Activated B cell treated with CpG ODN at 0.5 μM for 24 hours (primary cell): ENCODE results near the gene PTGES3. TPM values are rescaled to one million over a fixed set of nuclear protein-coding genes. Genes with fewer than 3 reads are reported as not detected.

Experiments
- ATAC-seq: fragments of 200-7000 bp; cut with Tn5 transposase; one replicate; pipeline ENCODE4 v1.10.0; 2021; ENCODE audit warnings: low read depth, mild to moderate bottlenecking, moderate library complexity
- CTCF ChIA-PET: fragments of 350-600 bp; sonication (Branson Sonifier 250); formaldehyde crosslinking; loops from one replicate; lab custom pipeline; 2021; ENCODE audit warnings: antibody characterized with exemption; lab: Charles Lee
- POLR2A ChIA-PET: fragments of 350-600 bp; sonication (Branson Sonifier 250); formaldehyde crosslinking; loops from one replicate; lab custom pipeline; 2021; ENCODE audit warnings: antibody characterized with exemption; lab: Charles Lee
- DNase-seq: peaks from one replicate; pipeline ENCODE4 v3.0.0; 2022
- H3K27ac Mint-ChIP-seq: one replicate; pipeline ENCODE4 v1.8.0; 2020; ENCODE audit warnings: mixed read lengths
- H3K27me3 Mint-ChIP-seq: one replicate; pipeline ENCODE4 v1.8.0; 2021; ENCODE audit warnings: mixed read lengths
- H3K36me3 Mint-ChIP-seq: one replicate; pipeline ENCODE4 v1.8.0; 2021; ENCODE audit warnings: low read depth, mixed read lengths
- H3K4me1 Mint-ChIP-seq: one replicate; pipeline ENCODE4 v1.8.0; 2021; ENCODE audit warnings: mixed read lengths
- H3K4me3 Mint-ChIP-seq: one replicate; pipeline ENCODE4 v1.8.0; 2020; ENCODE audit warnings: mild to moderate bottlenecking, mixed read lengths
- H3K9me3 Mint-ChIP-seq: one replicate; pipeline ENCODE4 v1.8.0; 2020; ENCODE audit warnings: mixed read lengths
- CTCF ChIP-seq: fragments of 200-600 bp; IDR thresholded peaks from one replicate; pipeline ENCODE4 v1.8.0; 2022; ENCODE audit warnings: antibody characterized with exemption, mild to moderate bottlenecking
- intact Hi-C: fragments of 100-400 bp; cut with micrococcal nuclease; formaldehyde crosslinking; loops from one replicate; pipeline ENCODE4 v1.15.1; 2024
- total RNA-seq: library from RNA; stranded (reverse); gene quantifications from 2 replicates; pipeline ENCODE4 v1.2.3, GENCODE V29; 2022

Gene PTGES3
- total RNA-seq, 1 donor from 2014 or later, result 183 TPM

- ChIA-PET CTCF (no interaction called here), POLR2A (no interaction called here)
- ATAC-seq, result no peak
- intact Hi-C loops, result no loop called here
- no peak for DNase-seq
- no peaks in the 10 kb centered on the region for H3K27me3 Mint-ChIP-seq
- H3K36me3 Mint-ChIP-seq, result no peaks in the 10 kb centered on the region
- H3K27ac Mint-ChIP-seq, result no peak overlapping the region
- H3K4me1 Mint-ChIP-seq, result peaks cover under 1% of the 10 kb centered on the region
- TF ChIP-seq CTCF, result no peak
- H3K4me3 Mint-ChIP-seq, result no peak overlapping the region
- no peaks in the 10 kb centered on the region for H3K9me3 Mint-ChIP-seq
Measured at GRCh38 chr12:56695327-56696101, 7.4 kb upstream of the PTGES3 start.

- no peaks in the 10 kb centered on the region for H3K36me3 Mint-ChIP-seq
- POLR2A ChIA-PET, result interaction anchor here (0.8 kb wide), 1 partner anchor 361 kb away, joined by 8 read pairs; no protein-coding TSS in a partner anchor
Measured at GRCh38 chr12:56694161-56694560, 6.1 kb upstream of the PTGES3 start.

GRCh38 chr12:56688846-56689109 lies 694 bp upstream of the PTGES3 start:
- no peak for ATAC-seq
- ChIA-PET CTCF (interaction anchor here (1.0 to 3.7 kb wide), 4 partner anchors 10 to 60 kb away, joined by 3 to 15 read pairs (median 7); no protein-coding TSS in a partner anchor), POLR2A (interaction anchor here (0.6 to 7.4 kb wide), 28 partner anchors 10 to 1067 kb away, joined by 3 to 159 read pairs (median 8); partner anchors contain the start of genes ATP5F1B, BAZ2A, NACA and RAB5B)
- no peak for DNase-seq
- Mint-ChIP-seq H3K27ac (peak overlapping the region; percentile 99), H3K4me1 (peaks cover 36% of the 10 kb centered on the region), H3K27me3 (no peaks in the 10 kb centered on the region), H3K36me3 (peaks cover 35% of the 10 kb centered on the region), H3K9me3 (no peaks in the 10 kb centered on the region), H3K4me3 (peak overlapping the region; percentile 100)
- intact Hi-C loops, result loop anchor here (1.0 to 10.0 kb wide), 11 partner anchors 29 to 1064 kb away; partner anchors contain the start of genes BAZ2A, CDK4, INHBC and NAB2
- no peak for TF ChIP-seq CTCF

More at GRCh38 chr12:56694161-56694560, 6.1 kb upstream of the PTGES3 start:
- TF ChIP-seq CTCF, result no peak
- DNase-seq (no peak), ATAC-seq (no peak)
- Mint-ChIP-seq H3K27me3 (no peaks in the 10 kb centered on the region), H3K4me1 (no peaks in the 10 kb centered on the region), H3K9me3 (no peaks in the 10 kb centered on the region), H3K27ac (no peak overlapping the region), H3K4me3 (no peak overlapping the region)
- CTCF ChIA-PET, result no interaction called here
- intact Hi-C loops, result no loop called here

GRCh38 chr12:56687223-56688128 lies 608 bp downstream of the PTGES3 start:
- intact Hi-C loops, result loop anchor here (1.0 to 10.0 kb wide), 11 partner anchors 28 to 1065 kb away; partner anchors contain the start of genes BAZ2A, CDK4, INHBC and NAB2
- no peaks in the 10 kb centered on the region for H3K9me3 Mint-ChIP-seq
- H3K36me3 Mint-ChIP-seq, result peaks cover 35% of the 10 kb centered on the region
- ChIA-PET POLR2A (interaction anchor here (0.6 to 7.4 kb wide), 37 partner anchors 9 to 1069 kb away, joined by 3 to 159 read pairs (median 5); partner anchors contain the start of genes ATP5F1B, BAZ2A, DDIT3 and ESYT1), CTCF (interaction anchor here (0.9 to 3.7 kb wide), 6 partner anchors 11 to 771 kb away, joined by 3 to 15 read pairs (median 5); partner anchors contain the start of gene NACA)
- peak overlapping the region; percentile 100 for H3K4me3 Mint-ChIP-seq
- H3K27me3 Mint-ChIP-seq, result no peaks in the 10 kb centered on the region
- peak; percentile 57 for ATAC-seq
- no peak for TF ChIP-seq CTCF
- peaks cover 44% of the 10 kb centered on the region for H3K4me1 Mint-ChIP-seq
- peak; percentile 62 for DNase-seq
- peak overlapping the region; percentile 99 for H3K27ac Mint-ChIP-seq
